Neural cell (in vitro differentiated cells): Measurements from ENCODE around the gene TPST1. TPM values are rescaled to one million over a fixed set of nuclear protein-coding genes. Genes with fewer than 3 reads are reported as not detected.

Experiments
- H2AFZ ChIP-seq: fragments of 200-600, 300-800 bp; sonication (generic), shearing (Covaris generic); 2 replicates; pipeline ENCODE4 v1.6.0; 2014; ENCODE audit warnings: low read depth, mild to moderate bottlenecking, antibody characterized with exemption, low read length, moderate library complexity
- H3F3A ChIP-seq: fragments of 200-600 bp; shearing (Covaris generic); 2 replicates; pipeline ENCODE4 v1.6.1; 2016; ENCODE audit warnings: mild to moderate bottlenecking, moderate library complexity, mixed read lengths, antibody characterized with exemption, low read length; ENCODE audit not compliant: insufficient read depth, poor library complexity, severe bottlenecking
- H3K27ac ChIP-seq: fragments of 200-600, 300-800 bp; sonication (generic), shearing (Covaris generic); 2 replicates; pipeline ENCODE4 v1.5.1; 2014; ENCODE audit warnings: mild to moderate bottlenecking, low read length, moderate library complexity
- H3K27me3 ChIP-seq: fragments of 300-800, 200-600 bp; sonication (generic), shearing (Covaris generic); 2 replicates; pipeline ENCODE4 v1.6.0; 2014; ENCODE audit warnings: mild to moderate bottlenecking, low read depth, low read length, moderate library complexity; ENCODE audit not compliant: insufficient read depth
- H3K36me3 ChIP-seq: fragments of 300-800, 200-600 bp; sonication (generic), shearing (Covaris generic); 2 replicates; pipeline ENCODE4 v1.5.1; 2014; ENCODE audit warnings: mild to moderate bottlenecking, antibody characterized with exemption, low read length, moderate library complexity; ENCODE audit not compliant: insufficient read depth
- H3K4me2 ChIP-seq: fragments of 300-800, 200-600 bp; sonication (generic), shearing (Covaris generic); 2 replicates; pipeline ENCODE4 v1.6.0; 2014; ENCODE audit warnings: mild to moderate bottlenecking, low read length
- H3K4me3 ChIP-seq: fragments of 300-800, 200-600 bp; sonication (generic), shearing (Covaris generic); 2 replicates; pipeline ENCODE4 v1.5.1; 2014; ENCODE audit warnings: mild to moderate bottlenecking, low read length, moderate library complexity
- H3K79me2 ChIP-seq: fragments of 200-600 bp; shearing (Covaris generic); replicated peaks from 2 replicates; pipeline ENCODE4 v1.6.0; 2014; ENCODE audit warnings: mild to moderate bottlenecking, low read length, moderate library complexity; ENCODE audit not compliant: insufficient read depth
- H3K9ac ChIP-seq: fragments of 300-800, 200-600 bp; sonication (generic), shearing (Covaris generic); 2 replicates; pipeline ENCODE4 v1.6.1; 2016; ENCODE audit warnings: mild to moderate bottlenecking, low read length, mixed read lengths
- H3K9me2 ChIP-seq: fragments of 200-600 bp; shearing (Covaris generic); 2 replicates; pipeline ENCODE4 v1.6.1; 2016; ENCODE audit warnings: mild to moderate bottlenecking, low read length, mixed read lengths; ENCODE audit not compliant: insufficient read depth
- H3K9me3 ChIP-seq: fragments of 200-600, 300-800 bp; sonication (generic), shearing (Covaris generic); 2 replicates; pipeline ENCODE4 v1.6.1; 2016; ENCODE audit warnings: mild to moderate bottlenecking, mixed run types, low read length, moderate library complexity, mixed read lengths
- H4K20me1 ChIP-seq: fragments of 200-600 bp; shearing (Covaris generic); 2 replicates; pipeline ENCODE4 v1.6.1; 2016; ENCODE audit warnings: mild to moderate bottlenecking, mixed run types; ENCODE audit not compliant: insufficient read depth
- CTCF ChIP-seq: fragments of 450-650 bp; IDR thresholded peaks from 2 replicates; pipeline ENCODE4 v1.5.1; 2014; ENCODE audit warnings: antibody characterized with exemption, mild to moderate bottlenecking, moderate library complexity; ENCODE audit not compliant: poor library complexity, severe bottlenecking
- EP300 ChIP-seq: fragments of 450-650 bp; conservative IDR thresholded peaks from 2 replicates; pipeline ENCODE4 v1.6.1; 2014; ENCODE audit warnings: antibody characterized with exemption, mild to moderate bottlenecking, moderate library complexity; ENCODE audit not compliant: poor library complexity, severe bottlenecking
- MXI1 ChIP-seq: fragments of 450-650 bp; conservative IDR thresholded peaks from 2 replicates; pipeline ENCODE4 v1.6.1; 2014; ENCODE audit warnings: antibody characterized with exemption, mild to moderate bottlenecking; ENCODE audit not compliant: poor library complexity, severe bottlenecking
- RAD21 ChIP-seq: fragments of 450-650 bp; conservative IDR thresholded peaks from 2 replicates; pipeline ENCODE4 v1.6.1; 2014; ENCODE audit warnings: antibody characterized with exemption, mild to moderate bottlenecking, moderate library complexity
- REST ChIP-seq: IDR thresholded peaks from 2 replicates; pipeline ENCODE4 v1.6.1; 2012; ENCODE audit warnings: borderline replicate concordance
- SMC3 ChIP-seq: fragments of 450-650 bp; conservative IDR thresholded peaks from 2 replicates; pipeline ENCODE4 v1.6.1; 2014; ENCODE audit warnings: antibody characterized with exemption, mild to moderate bottlenecking, moderate library complexity; ENCODE audit not compliant: poor library complexity
- TAF1 ChIP-seq: IDR thresholded peaks from 2 replicates; pipeline ENCODE4 v1.6.1; 2012; ENCODE audit warnings: low read depth
- polyA plus RNA-seq: library from polyadenylated mRNA; depleted of rRNA; stranded (reverse); fragments of >200 nt; gene quantifications from 2 replicates; pipeline ENCODE4 v1.2.3, GENCODE V29; 2014

TPST1 gene
- polyA plus RNA-seq, 1 donor from 2014 or later, result 58.5 TPM

GRCh38 chr7:66216687-66217086 is 11.6 kb downstream of the TPST1 start:
- TF ChIP-seq MXI1 (no peak), SMC3 (no peak), REST (no peak), CTCF (no peak)
- Histone ChIP-seq H2AFZ (no peak overlapping the region), H3K27me3 (no peaks in the 10 kb centered on the region), H3K36me3 (no peaks in the 10 kb centered on the region), H3K4me2 (no peak overlapping the region), H3K27ac (no peak overlapping the region), H3F3A (no peaks in the 10 kb centered on the region), H3K9ac (no peak overlapping the region), H3K9me3 (no peaks in the 10 kb centered on the region), H3K9me2 (no peaks in the 10 kb centered on the region), H4K20me1 (no peaks in the 10 kb centered on the region), H3K4me3 (no peak overlapping the region), H3K79me2 (peaks cover 25% of the 10 kb centered on the region)

- no peak overlapping the region for H2AFZ ChIP-seq
- H3K36me3 ChIP-seq, result no peaks in the 10 kb centered on the region
- no peak overlapping the region for H3K27ac ChIP-seq
- H3K9me2 ChIP-seq, result no peaks in the 10 kb centered on the region
- no peaks in the 10 kb centered on the region for H3K27me3 ChIP-seq
- peaks cover 32% of the 10 kb centered on the region for H3K79me2 ChIP-seq
- H3K4me2 ChIP-seq, result no peak overlapping the region
- H4K20me1 ChIP-seq, result no peaks in the 10 kb centered on the region
- TF ChIP-seq TAF1, result no peak
- TF ChIP-seq EP300, result no peak
- no peak for TF ChIP-seq RAD21
- TF ChIP-seq REST, result no peak
- no peaks in the 10 kb centered on the region for H3F3A ChIP-seq
- no peaks in the 10 kb centered on the region for H3K9me3 ChIP-seq
- H3K9ac ChIP-seq, result no peak overlapping the region
- H3K4me3 ChIP-seq, result no peak overlapping the region
Measured at GRCh38 chr7:66219805-66220204, 14.7 kb downstream of the TPST1 start.
